AG04450 (cell line): ENCODE data around the gene GDI1. TPM values are rescaled to one million over a fixed set of nuclear protein-coding genes. Genes with fewer than 3 reads are reported as not detected.
A peak's percentile ranks its signal among the peaks of the same experiment; 100 is the strongest.
"Not testable (repeated sequence)": the region's sequence is repeated elsewhere in the genome, so short reads cannot be mapped to it uniquely, and the experiment has no call there.

ENCODE experiments used
- CTCF ChIA-PET: fragments of 300-600, 350-600 bp; formaldehyde crosslinking; extraction: SDS; loops from one replicate; lab custom pipeline; 2022; ENCODE audit warnings: antibody characterized with exemption, inconsistent platforms; lab: Charles Lee
- POLR2A ChIA-PET: fragments of 350-600 bp; formaldehyde crosslinking; extraction: SDS; loops from one replicate; lab custom pipeline; 2021; ENCODE audit warnings: antibody characterized with exemption, inconsistent platforms; lab: Yijun Ruan, JAX
- DNase-seq: peaks from one replicate; pipeline ENCODE4 v3.0.0-alpha.2; 2011; ENCODE audit warnings: low read depth, low spot score
- H3K27ac ChIP-seq: one replicate; pipeline ENCODE4 v1.5.1; 2012; ENCODE audit warnings: low read depth, low read length, control low read depth
- H3K27me3 ChIP-seq: one replicate; pipeline ENCODE4 v1.6.0; 2012; ENCODE audit warnings: low read length; ENCODE audit not compliant: control insufficient read depth, insufficient read depth
- H3K4me3 ChIP-seq: 2 replicates; pipeline ENCODE4 v1.5.1; 2011; ENCODE audit warnings: mild to moderate bottlenecking, low read depth, low read length, control low read depth
- H3K9me3 ChIP-seq: 2 replicates; pipeline ENCODE4 v1.5.1; 2012; ENCODE audit warnings: low read length; ENCODE audit not compliant: control insufficient read depth, insufficient read depth
- polyA minus RNA-seq: library from RNA; depleted of rRNA, polyadenylated mRNA; stranded (reverse); fragments of >200 nt; gene quantifications from 2 replicates; pipeline ENCODE4 v1.2.3, GENCODE V29; 2011; rRNA and poly(A)+ RNA removed
- polyA plus RNA-seq: library from polyadenylated mRNA; depleted of rRNA; stranded (reverse); fragments of >200 nt; gene quantifications from 2 replicates; pipeline ENCODE4 v1.2.3, GENCODE V29; 2011; rRNA removed
- TF ChIP-seq, protein P1 (sequence below): IDR thresholded peaks from 2 replicates; pipeline ENCODE4 v1.5.1; 2011; ENCODE audit warnings: low read depth, low read length, control low read depth, inconsistent platforms

Gene GDI1
- polyA plus RNA-seq (149 and 154 TPM in 2 replicates), polyA minus RNA-seq (123 and 149 TPM in 2 replicates)

DNA sequence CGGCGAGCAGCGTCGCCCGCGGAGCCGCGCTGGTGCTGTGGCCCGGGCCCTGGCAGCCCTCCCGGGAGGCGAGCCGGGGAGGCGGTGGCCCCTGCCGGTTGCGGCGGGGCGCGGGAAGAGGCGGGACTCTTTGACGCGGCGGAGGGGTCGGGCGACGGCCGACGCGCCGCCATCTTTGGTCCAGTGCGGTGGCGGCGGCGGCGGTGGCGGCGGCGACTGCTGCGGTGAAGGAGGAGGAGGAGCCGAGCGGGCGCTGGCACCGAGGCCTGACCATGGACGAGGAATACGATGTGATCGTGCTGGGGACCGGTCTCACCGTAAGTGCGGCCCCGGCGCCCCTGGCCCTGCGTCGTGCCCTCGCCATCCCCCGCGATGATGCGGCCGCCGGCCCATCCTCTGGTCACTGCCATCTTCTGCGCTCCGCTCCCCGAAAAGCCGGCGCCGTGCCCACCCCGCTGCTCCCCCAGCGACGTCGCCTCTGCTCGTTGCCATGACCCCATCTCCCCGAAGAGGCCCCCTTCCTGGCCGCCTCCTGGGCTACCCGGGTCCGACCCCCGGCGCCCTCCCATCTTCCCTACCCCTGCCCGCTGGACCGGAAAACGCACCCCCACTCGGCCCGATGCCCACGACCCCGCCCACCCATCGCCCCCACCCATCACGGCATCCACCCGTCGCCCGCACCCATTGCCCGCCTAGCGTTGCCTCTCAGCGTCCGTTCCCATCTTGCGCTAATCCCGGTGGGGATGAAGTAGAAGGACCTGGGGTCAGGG lies at the start of gene GDI1:
Gene GDI1, plus strand, starts transcription at position 172 of the 770 bp plus-strand sequence. Its CDS starts 101 bp downstream, at position 273.
- CTCF ChIA-PET: no interaction called here

DNA sequence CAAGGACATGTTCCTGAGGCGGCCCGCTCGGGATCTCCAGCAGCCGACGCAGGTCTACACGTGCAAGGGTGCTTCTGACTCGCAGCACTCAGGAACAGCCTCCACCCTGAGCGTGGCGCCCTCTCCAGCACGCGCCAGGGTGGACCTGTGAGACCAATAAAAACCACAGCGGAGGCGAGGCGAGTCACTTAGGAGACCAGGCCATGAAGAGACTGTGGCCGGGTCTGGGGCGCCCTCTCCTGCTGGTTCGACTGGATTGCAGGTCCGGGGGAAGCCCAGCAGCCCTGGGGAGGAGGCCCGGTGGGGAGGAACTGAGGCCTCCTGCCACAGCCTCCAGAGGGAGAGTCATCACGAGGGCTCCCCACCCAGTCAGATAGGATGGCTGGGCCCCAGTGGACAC lies 48.9 kb upstream of the GDI1 start:
- DNase-seq, POLR2A ChIA-PET, H3K9me3 ChIP-seq, H3K4me3 ChIP-seq, H3K27me3 ChIP-seq, H3K27ac ChIP-seq, CTCF ChIA-PET: not testable (repeated sequence)

More for the DNA sequence above, at the start of gene GDI1:
- POLR2A ChIA-PET: no interaction called here
- no peaks in the 10 kb centered on the region for H3K9me3 ChIP-seq
- H3K4me3 ChIP-seq: peak within 1 kb of the TSS; percentile 76
- H3K27me3 ChIP-seq: no peaks in the 10 kb centered on the region
- TF ChIP-seq, protein P1, sequence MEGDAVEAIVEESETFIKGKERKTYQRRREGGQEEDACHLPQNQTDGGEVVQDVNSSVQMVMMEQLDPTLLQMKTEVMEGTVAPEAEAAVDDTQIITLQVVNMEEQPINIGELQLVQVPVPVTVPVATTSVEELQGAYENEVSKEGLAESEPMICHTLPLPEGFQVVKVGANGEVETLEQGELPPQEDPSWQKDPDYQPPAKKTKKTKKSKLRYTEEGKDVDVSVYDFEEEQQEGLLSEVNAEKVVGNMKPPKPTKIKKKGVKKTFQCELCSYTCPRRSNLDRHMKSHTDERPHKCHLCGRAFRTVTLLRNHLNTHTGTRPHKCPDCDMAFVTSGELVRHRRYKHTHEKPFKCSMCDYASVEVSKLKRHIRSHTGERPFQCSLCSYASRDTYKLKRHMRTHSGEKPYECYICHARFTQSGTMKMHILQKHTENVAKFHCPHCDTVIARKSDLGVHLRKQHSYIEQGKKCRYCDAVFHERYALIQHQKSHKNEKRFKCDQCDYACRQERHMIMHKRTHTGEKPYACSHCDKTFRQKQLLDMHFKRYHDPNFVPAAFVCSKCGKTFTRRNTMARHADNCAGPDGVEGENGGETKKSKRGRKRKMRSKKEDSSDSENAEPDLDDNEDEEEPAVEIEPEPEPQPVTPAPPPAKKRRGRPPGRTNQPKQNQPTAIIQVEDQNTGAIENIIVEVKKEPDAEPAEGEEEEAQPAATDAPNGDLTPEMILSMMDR: no peak
- no peak within 1 kb of the TSS for H3K27ac ChIP-seq
- DNase-seq: no peak

DNA sequence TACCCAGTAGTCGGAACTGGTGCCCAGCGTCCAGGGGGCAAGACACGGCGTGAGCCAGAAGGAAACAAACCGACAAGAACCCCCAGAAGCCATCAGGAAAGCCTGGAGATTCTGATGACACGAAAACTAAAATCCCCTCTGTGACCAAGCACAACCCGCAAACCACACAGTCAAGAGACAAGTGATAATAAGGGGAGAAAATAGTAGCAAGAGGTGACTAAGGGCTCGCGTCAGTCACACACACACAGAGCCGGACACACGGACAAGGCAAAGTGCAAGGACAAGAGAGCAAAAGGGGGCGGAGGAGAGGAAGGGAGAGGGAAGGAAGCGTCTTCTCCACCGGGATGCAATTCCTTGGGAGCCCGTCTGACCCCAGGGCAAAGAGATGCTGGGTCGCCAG lies 48.3 kb upstream of the GDI1 start:
- CTCF ChIA-PET, DNase-seq, H3K27ac ChIP-seq, H3K4me3 ChIP-seq, H3K9me3 ChIP-seq, POLR2A ChIA-PET, H3K27me3 ChIP-seq: not testable (repeated sequence)

DNA sequence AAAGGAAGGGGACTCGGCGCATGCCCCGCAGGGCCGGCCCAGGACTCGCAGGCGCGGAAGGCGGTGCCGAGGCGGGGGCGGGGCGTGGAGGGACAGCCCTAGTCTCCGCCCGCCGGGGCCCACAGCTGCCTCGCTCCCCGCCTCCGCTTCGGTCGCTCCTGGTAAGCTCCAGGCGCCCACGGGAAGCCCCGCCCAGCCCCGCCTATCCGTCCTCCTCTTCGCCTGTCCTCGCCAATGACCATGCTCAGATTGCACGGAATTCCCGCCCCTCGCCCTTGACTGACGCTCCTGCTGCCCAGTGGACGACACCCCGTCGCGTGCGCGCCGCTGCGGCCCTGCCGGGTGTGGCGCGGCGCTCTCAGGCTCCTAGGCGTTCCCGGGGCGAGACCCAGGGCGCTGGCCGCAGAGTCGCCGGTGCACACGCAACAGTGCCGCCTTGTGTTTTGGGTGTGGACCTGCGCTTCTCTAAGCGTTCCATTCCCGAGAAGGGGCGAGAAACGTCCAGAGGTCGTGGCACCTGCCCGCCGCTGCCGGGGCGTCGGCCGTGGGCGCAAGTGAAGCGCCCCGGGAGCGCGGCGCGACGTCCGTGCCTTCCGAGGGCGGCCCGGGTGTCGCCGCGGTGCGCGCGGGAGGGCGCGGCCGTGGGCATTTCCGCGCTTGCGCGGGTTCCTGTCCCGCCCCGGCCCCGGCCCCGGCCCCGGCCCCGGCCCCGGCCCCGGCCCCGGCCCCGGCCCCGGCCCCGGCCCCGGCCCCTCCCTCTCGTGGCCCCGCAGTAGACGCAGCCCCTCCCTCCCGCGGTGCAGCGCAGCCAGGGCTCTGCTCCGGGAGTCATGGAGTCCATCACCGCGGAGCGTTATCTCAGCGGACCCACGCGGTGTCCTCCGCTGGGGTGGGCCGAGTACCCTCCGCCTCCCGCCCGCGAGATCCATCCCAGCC lies 46.9 kb upstream of the GDI1 start:
- H3K4me3 ChIP-seq: peak overlapping the region; percentile 50
- H3K9me3 ChIP-seq, H3K27me3 ChIP-seq, CTCF ChIA-PET, POLR2A ChIA-PET, H3K27ac ChIP-seq, DNase-seq: not testable (repeated sequence)

GRCh38 chrX:154396363-154396762 lies 40.6 kb upstream of the GDI1 start:
- POLR2A ChIA-PET: not testable (repeated sequence)

DNA sequence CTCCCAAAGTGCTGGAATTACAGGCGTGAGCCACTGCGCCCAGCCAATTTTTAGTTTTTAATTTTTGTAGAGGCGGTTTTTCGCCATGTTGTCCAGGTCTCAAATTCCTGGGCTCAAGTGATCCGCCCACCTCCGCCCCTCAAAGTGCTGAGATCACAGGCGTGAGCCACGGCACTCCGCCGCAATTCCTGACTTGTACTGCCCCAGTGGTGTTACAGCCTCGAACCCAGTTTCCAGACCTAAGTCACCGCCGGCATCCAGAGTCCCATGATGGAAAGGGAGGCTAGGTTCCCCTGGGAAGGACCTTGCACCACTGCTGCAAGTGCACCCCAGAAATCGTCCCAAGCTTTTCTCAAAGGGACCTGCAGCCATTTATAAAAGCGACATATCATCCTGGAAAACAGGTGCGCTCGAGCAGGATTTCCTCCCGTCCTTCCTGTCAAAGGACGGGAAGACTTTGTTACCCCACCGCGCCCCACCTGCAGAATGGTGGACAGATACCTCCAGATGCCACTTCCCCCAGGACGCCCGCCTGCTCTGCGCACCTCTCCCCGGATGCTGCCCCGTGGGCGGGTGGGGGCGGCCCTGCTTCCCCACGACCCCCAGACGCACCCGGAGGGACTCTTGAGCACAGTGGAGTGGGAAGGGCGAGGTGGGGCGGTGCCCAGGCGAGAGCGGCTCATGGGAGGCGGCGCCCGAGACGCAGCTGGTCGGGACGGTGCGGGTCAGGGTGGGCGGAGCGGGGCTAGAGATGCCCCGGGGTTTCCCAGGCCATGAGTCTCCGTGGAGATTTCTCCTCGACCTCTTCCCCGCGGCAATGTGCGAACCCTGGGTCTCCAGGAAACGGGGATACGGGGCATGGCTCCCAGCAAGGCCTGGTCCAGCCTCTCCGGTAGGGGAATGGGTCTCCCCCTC lies 39.7 kb upstream of the GDI1 start:
- CTCF ChIA-PET: interaction anchor here (0.6 to 1.8 kb wide), 3 partner anchors 13 to 141 kb away, joined by 3 to 7 read pairs (median 3); partner anchors contain the start of gene DNASE1L1
- no peak for DNase-seq
- H3K27ac ChIP-seq: peak overlapping the region; percentile 98
- no peaks in the 10 kb centered on the region for H3K27me3 ChIP-seq
- peak overlapping the region; percentile 60 for H3K4me3 ChIP-seq
- no peaks in the 10 kb centered on the region for H3K9me3 ChIP-seq
- POLR2A ChIA-PET: interaction anchor here (0.6 to 1.8 kb wide), 9 partner anchors 10 to 134 kb away, joined by 3 to 12 read pairs (median 4); partner anchors contain the start of genes ATP6AP1 and DNASE1L1
- TF ChIP-seq, protein P1: no peak

More at GRCh38 chrX:154396363-154396762, 40.6 kb upstream of the GDI1 start:
- not testable (repeated sequence) for DNase-seq, H3K27me3 ChIP-seq, H3K9me3 ChIP-seq, H3K4me3 ChIP-seq, H3K27ac ChIP-seq
- CTCF ChIA-PET: interaction anchor here (0.6 kb wide), 1 partner anchor 142 kb away, joined by 3 read pairs; no protein-coding TSS in a partner anchor
